ENCODE data around the gene JARID2.

DNA sequence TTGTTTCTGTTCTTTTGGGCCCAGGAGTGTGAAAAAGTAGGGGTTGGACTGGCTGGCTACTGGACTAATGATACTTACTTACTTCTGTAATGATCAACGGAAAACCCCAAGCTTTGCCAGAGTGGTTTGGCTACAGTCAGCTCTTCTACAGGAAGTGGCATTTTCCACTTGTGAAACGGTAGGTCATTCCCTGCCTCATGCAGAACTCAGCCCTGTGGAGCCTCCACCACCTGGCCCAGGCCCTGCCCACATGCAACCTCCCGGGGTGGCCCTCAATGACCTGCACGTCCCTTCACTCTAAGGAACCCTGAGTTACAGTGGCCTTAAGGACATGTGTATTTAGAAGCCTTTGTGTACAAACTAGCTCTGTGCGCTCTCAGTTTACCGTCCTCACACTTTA is 276.6 kb downstream of the JARID2 start:
- TF ChIP-seq, protein P1, sequence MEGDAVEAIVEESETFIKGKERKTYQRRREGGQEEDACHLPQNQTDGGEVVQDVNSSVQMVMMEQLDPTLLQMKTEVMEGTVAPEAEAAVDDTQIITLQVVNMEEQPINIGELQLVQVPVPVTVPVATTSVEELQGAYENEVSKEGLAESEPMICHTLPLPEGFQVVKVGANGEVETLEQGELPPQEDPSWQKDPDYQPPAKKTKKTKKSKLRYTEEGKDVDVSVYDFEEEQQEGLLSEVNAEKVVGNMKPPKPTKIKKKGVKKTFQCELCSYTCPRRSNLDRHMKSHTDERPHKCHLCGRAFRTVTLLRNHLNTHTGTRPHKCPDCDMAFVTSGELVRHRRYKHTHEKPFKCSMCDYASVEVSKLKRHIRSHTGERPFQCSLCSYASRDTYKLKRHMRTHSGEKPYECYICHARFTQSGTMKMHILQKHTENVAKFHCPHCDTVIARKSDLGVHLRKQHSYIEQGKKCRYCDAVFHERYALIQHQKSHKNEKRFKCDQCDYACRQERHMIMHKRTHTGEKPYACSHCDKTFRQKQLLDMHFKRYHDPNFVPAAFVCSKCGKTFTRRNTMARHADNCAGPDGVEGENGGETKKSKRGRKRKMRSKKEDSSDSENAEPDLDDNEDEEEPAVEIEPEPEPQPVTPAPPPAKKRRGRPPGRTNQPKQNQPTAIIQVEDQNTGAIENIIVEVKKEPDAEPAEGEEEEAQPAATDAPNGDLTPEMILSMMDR (IDR thresholded peaks at IDR 0.05; ENCODE audit: insufficient read depth, low read depth, low read length), result no peak
- no peak for TF ChIP-seq EZH2 (IDR thresholded peaks at IDR 0.05; ENCODE audit: insufficient read depth, low read length)
